HepG2 (cell line): ENCODE data around the gene ZFAND6.

Experiments
- ARNT ChIP-seq: fragments of 450-650 bp; IDR thresholded peaks from 2 replicates; pipeline ENCODE4 v1.6.1; 2017
- EP300 ChIP-seq, 3 experiments: sonication (generic) in 1 of 3; formaldehyde crosslinking in 1 of 3; IDR thresholded peaks; 2 replicates each; pipeline versions ENCODE4 v1.5.1 to v1.6.1; 2011 to 2020; ENCODE audit warnings: low read depth in 2 of 3, low read length in 2 of 3, borderline replicate concordance in 1 of 3, improper control_type of control experiment in 1 of 3, mild to moderate bottlenecking in 1 of 3, missing genetic modification reagents in 1 of 3, moderate library complexity in 1 of 3
- POLR2A ChIP-seq, 2 experiments: IDR thresholded peaks; 2 replicates each; pipeline ENCODE4 v1.6.1; 2011; ENCODE audit warnings: low read depth in 2 of 2, low read length in 2 of 2, mild to moderate bottlenecking in 1 of 2, moderate library complexity in 1 of 2; ENCODE audit not compliant: insufficient read depth in 1 of 2
- POLR2AphosphoS5 ChIP-seq: IDR thresholded peaks from 2 replicates; pipeline ENCODE4 v1.6.1; 2012; ENCODE audit warnings: low read depth, low read length
- SATB2 ChIP-seq: sonication (generic); formaldehyde crosslinking; IDR thresholded peaks from 2 replicates; pipeline ENCODE4 v1.5.0; 2020; ENCODE audit warnings: missing genetic modification reagents
- SP2 ChIP-seq: sonication (generic); formaldehyde crosslinking; IDR thresholded peaks from 2 replicates; pipeline ENCODE4 v1.5.1; 2020; ENCODE audit warnings: mild to moderate bottlenecking, missing genetic modification reagents
- TEAD3 ChIP-seq: optimal IDR thresholded peaks from 2 replicates; pipeline ENCODE3; 2016; ENCODE audit warnings: borderline replicate concordance
- TF ChIP-seq, protein P1 (sequence below): sonication (generic); formaldehyde crosslinking; IDR thresholded peaks from 2 replicates; pipeline ENCODE4 v1.5.0; 2020; ENCODE audit warnings: mild to moderate bottlenecking, missing genetic modification reagents, moderate library complexity

DNA sequence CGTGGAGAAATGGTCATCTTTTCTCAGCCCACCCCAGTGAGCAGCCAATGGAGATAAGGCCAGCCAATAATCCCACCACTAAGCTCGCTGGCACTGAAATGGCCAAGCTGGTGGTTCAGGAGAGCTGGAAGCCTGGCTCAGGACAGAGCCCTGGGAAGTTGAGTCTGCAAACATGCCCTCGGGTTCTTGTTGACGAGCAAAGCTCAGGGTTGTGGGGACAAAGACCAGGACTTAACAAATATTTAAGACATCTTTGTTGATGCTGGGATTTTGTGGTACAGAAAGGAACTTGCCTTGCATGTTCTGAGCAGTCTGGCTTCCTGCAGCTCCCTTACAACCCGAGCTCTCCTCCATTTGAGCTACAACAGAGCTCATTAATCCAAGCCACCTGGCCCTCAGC, 97.7 kb downstream of the ZFAND6 start:
- TF ChIP-seq POLR2AphosphoS5 (no peak), ARNT (no peak), POLR2A (IDR thresholded peaks at IDR 0.05; ENCODE audit: insufficient read depth in 1 of 2, low read depth in 2 of 2, low read length in 2 of 2) (no peak), TEAD3 (CRISPR knock-in tag) (no peak), SP2 (CRISPR knock-in tag) (no peak), EP300 (IDR thresholded peaks at IDR 0.05; ENCODE audit: low read depth in 2 of 2, low read length in 2 of 2) (peak in 1 of 2 experiments; percentile 46; a peak in 2 of 4 replicates), EP300 (CRISPR knock-in tag; IDR thresholded peaks at IDR 0.05; ENCODE audit: borderline replicate concordance) (no peak), SATB2 (no peak)
- TF ChIP-seq, protein P1, sequence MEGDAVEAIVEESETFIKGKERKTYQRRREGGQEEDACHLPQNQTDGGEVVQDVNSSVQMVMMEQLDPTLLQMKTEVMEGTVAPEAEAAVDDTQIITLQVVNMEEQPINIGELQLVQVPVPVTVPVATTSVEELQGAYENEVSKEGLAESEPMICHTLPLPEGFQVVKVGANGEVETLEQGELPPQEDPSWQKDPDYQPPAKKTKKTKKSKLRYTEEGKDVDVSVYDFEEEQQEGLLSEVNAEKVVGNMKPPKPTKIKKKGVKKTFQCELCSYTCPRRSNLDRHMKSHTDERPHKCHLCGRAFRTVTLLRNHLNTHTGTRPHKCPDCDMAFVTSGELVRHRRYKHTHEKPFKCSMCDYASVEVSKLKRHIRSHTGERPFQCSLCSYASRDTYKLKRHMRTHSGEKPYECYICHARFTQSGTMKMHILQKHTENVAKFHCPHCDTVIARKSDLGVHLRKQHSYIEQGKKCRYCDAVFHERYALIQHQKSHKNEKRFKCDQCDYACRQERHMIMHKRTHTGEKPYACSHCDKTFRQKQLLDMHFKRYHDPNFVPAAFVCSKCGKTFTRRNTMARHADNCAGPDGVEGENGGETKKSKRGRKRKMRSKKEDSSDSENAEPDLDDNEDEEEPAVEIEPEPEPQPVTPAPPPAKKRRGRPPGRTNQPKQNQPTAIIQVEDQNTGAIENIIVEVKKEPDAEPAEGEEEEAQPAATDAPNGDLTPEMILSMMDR (CRISPR knock-in tag) = no peak
